Type B pancreatic cell (in vitro differentiated cells): ENCODE measurements around the gene POMT1. TPM values are rescaled to one million over a fixed set of nuclear protein-coding genes. Genes with fewer than 3 reads are reported as not detected.
A peak's percentile ranks its signal among the peaks of the same experiment; 100 is the strongest.

ENCODE experiments used
- DNase-seq: peaks from one replicate; pipeline ENCODE4 v3.0.0; 2021; ENCODE audit warnings: mixed read lengths; ENCODE audit not compliant: unreplicated experiment; ENCODE audit errors: extremely low spot score
- H3K27ac Mint-ChIP-seq: 2 replicates; pipeline ENCODE4 v1.8.0; 2021; ENCODE audit warnings: mild to moderate bottlenecking, mixed read lengths
- H3K27me3 Mint-ChIP-seq: 2 replicates; pipeline ENCODE4 v1.8.0; 2021; ENCODE audit warnings: mixed read lengths
- H3K36me3 Mint-ChIP-seq: 2 replicates; pipeline ENCODE4 v1.8.0; 2021; ENCODE audit warnings: mixed read lengths
- H3K4me1 Mint-ChIP-seq: one replicate; pipeline ENCODE4 v1.8.0; 2021; ENCODE audit warnings: mixed read lengths; ENCODE audit not compliant: unreplicated experiment
- H3K4me3 Mint-ChIP-seq: 2 replicates; pipeline ENCODE4 v1.8.0; 2021; ENCODE audit warnings: mild to moderate bottlenecking, mixed read lengths
- H3K9me3 Mint-ChIP-seq: 2 replicates; pipeline ENCODE4 v1.8.0; 2021; ENCODE audit warnings: mixed read lengths
- total RNA-seq: library from RNA; stranded (reverse); gene quantifications from 2 replicates; pipeline ENCODE4 v1.2.1, GENCODE V29; 2021; ENCODE audit warnings: low replicate concordance
- TF ChIP-seq, protein P1 (sequence below): fragments of 200-600 bp; sonication (generic); conservative IDR thresholded peaks from 2 replicates; pipeline ENCODE4 v1.5.0; 2021; ENCODE audit warnings: antibody characterized with exemption, mild to moderate bottlenecking

The POMT1 gene
- total RNA-seq, 1 donor from 2014 or later, result 48.7 TPM

DNA sequence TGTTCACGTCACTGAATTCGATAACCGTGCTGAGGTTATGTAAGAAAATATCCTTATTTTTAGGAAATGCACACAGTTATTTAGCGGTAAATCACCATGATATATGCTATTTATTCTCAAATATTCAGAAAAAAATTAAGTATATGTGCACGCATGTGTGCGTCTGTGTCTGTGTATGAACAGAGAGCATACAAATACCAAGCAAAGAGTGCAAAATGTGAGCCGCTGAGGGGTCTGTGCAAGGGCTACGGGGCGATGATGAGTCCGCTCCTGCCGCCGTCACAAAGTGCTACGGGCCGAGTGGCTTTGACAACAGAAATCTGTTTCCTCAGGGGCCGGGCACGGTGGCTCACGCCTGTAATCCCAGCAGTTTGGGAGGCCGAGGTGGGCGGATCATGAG lies 35.2 kb downstream of the POMT1 start:
- no peaks in the 10 kb centered on the region for H3K9me3 Mint-ChIP-seq
- no peak overlapping the region for H3K27ac Mint-ChIP-seq
- DNase-seq, result no peak
- peaks cover 4% of the 10 kb centered on the region for H3K36me3 Mint-ChIP-seq
- no peak overlapping the region for H3K4me3 Mint-ChIP-seq
- no peaks in the 10 kb centered on the region for H3K4me1 Mint-ChIP-seq
- no peaks in the 10 kb centered on the region for H3K27me3 Mint-ChIP-seq
- TF ChIP-seq, protein P1, sequence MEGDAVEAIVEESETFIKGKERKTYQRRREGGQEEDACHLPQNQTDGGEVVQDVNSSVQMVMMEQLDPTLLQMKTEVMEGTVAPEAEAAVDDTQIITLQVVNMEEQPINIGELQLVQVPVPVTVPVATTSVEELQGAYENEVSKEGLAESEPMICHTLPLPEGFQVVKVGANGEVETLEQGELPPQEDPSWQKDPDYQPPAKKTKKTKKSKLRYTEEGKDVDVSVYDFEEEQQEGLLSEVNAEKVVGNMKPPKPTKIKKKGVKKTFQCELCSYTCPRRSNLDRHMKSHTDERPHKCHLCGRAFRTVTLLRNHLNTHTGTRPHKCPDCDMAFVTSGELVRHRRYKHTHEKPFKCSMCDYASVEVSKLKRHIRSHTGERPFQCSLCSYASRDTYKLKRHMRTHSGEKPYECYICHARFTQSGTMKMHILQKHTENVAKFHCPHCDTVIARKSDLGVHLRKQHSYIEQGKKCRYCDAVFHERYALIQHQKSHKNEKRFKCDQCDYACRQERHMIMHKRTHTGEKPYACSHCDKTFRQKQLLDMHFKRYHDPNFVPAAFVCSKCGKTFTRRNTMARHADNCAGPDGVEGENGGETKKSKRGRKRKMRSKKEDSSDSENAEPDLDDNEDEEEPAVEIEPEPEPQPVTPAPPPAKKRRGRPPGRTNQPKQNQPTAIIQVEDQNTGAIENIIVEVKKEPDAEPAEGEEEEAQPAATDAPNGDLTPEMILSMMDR, result no peak

GRCh38 chr9:131539223-131539923 lies 36.7 kb downstream of the POMT1 start:
- no peaks in the 10 kb centered on the region for H3K4me1 Mint-ChIP-seq
- H3K36me3 Mint-ChIP-seq, result peaks cover 4% of the 10 kb centered on the region
- H3K27ac Mint-ChIP-seq, result no peak overlapping the region

DNA sequence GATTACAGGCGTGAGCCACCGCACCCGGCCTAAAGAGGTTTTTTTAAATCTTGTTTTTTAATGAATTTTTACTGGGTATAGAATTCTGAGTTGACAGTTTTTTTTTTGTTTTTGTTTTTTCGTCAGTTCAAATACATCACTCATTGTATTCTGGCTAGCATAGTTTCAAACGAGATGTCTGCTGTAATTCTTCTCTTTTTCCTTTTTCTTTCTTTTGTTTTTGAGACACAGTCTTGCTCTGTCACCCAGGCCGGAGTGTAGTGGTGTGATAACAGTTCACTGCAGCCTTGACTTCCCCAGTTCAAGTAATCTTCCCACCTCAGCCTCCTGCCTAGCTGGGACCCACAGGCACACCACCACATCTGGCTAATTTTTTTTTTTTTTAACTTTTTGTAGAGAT lies 40.4 kb downstream of the POMT1 start:
- H3K4me3 Mint-ChIP-seq, result no peak overlapping the region
- no peaks in the 10 kb centered on the region for H3K4me1 Mint-ChIP-seq
- no peak for DNase-seq
- TF ChIP-seq, protein P1, result no peak
- H3K27me3 Mint-ChIP-seq, result peaks cover 26% of the 10 kb centered on the region
- no peak overlapping the region for H3K27ac Mint-ChIP-seq
- H3K9me3 Mint-ChIP-seq, result peaks cover 1% of the 10 kb centered on the region
- H3K36me3 Mint-ChIP-seq, result no peaks in the 10 kb centered on the region

More at GRCh38 chr9:131539223-131539923, 36.7 kb downstream of the POMT1 start:
- Mint-ChIP-seq H3K9me3 (no peaks in the 10 kb centered on the region), H3K27me3 (peaks cover 3% of the 10 kb centered on the region), H3K4me3 (no peak overlapping the region)
- no peak for DNase-seq
- TF ChIP-seq, protein P1, result no peak

DNA sequence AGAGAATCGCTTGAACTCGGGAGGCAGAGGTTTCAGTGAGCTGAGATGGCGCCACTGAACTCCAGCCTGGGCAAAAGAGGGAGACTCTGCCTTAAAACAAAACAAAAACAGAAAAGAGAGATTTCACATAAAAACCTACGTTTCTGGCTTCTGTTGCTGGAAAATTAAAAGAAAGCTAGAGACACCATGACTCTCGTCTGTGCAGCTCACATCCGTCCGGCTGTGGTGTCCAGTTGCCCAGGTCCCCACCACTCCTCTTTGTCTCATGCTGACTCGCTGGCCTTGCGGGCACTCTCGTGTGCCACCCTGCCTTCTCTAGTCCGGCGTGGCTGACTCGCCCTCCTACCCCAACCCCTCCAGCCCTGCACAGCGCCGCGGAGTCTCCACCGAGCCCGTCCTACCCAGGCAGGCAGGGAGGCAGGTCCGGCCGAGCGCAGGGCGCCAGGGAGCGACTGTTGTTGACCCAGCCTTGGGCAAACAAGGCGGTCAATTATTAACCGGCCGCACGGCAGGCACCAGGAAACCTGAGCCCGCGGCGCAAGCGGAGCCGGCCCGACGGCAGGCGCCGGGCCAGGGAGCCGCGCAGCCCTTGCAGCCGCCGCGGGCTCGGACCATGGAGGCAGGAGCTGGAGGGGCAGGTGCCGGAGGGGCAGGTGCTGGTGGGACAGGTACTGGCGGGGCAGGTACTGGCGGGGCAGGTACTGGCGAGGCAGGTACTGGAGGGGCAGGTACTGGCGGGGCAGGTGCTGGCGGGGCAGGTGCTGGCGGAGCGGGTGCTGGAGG lies 42.5 kb downstream of the POMT1 start, which contains the start of gene PRRT1B:
Gene PRRT1B, plus strand, starts transcription at position 521 of the 783 bp plus-strand sequence. Its CDS starts 93 bp downstream, at position 614.
- peaks cover 46% of the 10 kb centered on the region for H3K27me3 Mint-ChIP-seq
- TF ChIP-seq, protein P1, result no peak
- peak within 1 kb of the TSS; percentile 71 for H3K4me3 Mint-ChIP-seq
- H3K4me1 Mint-ChIP-seq, result no peaks in the 10 kb centered on the region
- no peaks in the 10 kb centered on the region for H3K36me3 Mint-ChIP-seq
- DNase-seq, result no peak
- peaks cover 4% of the 10 kb centered on the region for H3K9me3 Mint-ChIP-seq
- H3K27ac Mint-ChIP-seq, result peak within 1 kb of the TSS; percentile 74

GRCh38 chr9:131545786-131546335 lies 43.1 kb downstream of the POMT1 start:
- H3K27me3 Mint-ChIP-seq, result peaks cover 50% of the 10 kb centered on the region
- H3K27ac Mint-ChIP-seq, result no peak overlapping the region
- no peaks in the 10 kb centered on the region for H3K36me3 Mint-ChIP-seq
- peak overlapping the region; percentile 47 for H3K4me3 Mint-ChIP-seq
- peaks cover 4% of the 10 kb centered on the region for H3K9me3 Mint-ChIP-seq
- H3K4me1 Mint-ChIP-seq, result no peaks in the 10 kb centered on the region
- TF ChIP-seq, protein P1, result no peak
- DNase-seq, result no peak
